HG02884 (cell line): ENCODE results near the gene NEU1.

ENCODE experiments used
- ATAC-seq: cut with Tn5 transposase; IDR thresholded peaks from one replicate; pipeline ENCODE4 v1.9.1; 2021; ENCODE audit warnings: mild to moderate bottlenecking, moderate library complexity; ENCODE audit not compliant: unreplicated experiment

NEU1 gene

GRCh38 chr6:31896856-31897611 is 34.4 kb upstream of the NEU1 start:
- ATAC-seq = no peak

DNA sequence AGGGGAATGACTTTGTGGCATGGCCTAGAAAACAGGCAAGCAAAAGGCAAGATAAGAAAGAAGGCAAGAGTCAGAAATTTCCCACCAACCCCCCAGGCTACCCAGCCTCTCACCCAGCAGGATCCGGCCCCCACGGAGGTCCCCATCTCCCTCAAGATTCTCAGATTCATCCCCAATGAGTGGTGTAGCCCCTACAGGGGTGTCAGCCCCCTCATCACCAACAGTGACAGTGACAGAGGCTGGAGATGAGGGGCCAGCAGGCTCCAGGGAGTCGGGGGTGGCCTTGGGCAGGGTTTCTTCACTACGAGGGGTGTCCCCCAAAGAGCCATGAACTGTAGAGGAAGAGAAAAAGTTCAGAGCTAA is 33.9 kb upstream of the NEU1 start:
- no peak for ATAC-seq

DNA sequence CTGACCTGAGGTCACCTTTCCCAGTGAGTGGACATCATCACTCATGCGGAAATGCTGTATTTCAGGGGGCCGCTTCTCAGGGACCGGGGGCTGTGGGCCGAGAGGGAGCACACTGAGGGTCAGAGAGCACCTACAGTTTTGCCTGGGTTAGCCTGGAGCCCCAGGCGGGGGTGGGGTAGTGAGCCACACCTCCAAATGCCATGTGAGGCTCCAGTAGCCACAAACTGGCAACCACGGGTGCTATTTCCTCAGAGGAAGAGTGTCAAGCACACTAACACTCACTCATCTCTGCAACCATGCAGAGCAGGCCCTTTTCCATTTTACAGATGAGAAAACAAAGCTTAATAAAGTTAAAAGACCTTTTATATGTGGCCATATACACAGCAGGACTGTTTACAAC is 30.2 kb upstream of the NEU1 start:
- no peak for ATAC-seq

GRCh38 chr6:31889331-31889972 is 26.8 kb upstream of the NEU1 start:
- ATAC-seq = no peak

DNA sequence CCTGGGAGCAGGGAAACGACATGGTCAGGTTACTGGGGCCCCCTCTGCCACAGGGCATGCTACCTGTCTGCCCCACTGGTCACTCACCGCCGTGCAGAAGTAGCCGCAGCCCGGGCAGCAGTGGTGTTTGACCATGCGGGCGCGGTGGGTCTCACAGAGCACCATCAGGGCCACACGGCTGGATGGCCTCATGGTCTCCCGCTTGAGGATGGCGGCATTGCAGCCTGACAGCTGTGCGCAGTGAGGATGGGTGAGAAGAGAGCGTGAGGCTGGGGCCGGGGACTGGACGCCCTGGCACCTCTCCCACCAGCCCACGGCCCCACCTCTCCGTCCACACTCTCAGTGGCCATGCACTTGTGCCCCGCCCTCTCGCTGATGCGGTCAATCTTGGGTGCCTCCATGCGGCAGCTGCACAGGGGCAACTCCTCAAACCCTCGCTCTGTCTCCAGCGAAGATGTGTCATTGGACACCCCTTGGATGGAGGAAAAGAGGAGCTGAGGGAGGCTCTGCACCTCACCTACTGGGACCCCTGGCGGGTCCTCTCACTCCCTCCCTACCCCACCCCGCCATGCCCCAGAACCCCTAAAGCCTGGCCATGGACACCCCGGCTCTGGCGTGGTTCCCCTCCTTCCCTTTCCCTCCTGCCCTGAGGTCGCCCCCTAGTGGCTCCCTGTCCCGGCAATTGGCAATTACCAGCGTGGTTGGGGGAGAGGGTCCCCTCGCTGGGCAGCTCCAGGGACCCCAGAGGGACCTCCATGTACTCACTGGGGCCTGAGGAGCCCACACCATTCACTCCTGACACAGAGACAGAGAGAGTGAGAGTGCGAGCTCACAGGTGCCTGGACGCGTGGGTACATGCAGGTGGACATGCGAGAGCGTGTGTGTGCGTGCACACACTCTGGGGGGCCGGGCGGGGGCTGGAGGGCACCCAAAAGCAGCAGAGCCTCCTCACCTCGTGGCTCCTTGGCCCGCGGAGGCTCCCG is 25.9 kb upstream of the NEU1 start:
- no peak for ATAC-seq

GRCh38 chr6:31887173-31888007 is 24.8 kb upstream of the NEU1 start:
- no peak for ATAC-seq

DNA sequence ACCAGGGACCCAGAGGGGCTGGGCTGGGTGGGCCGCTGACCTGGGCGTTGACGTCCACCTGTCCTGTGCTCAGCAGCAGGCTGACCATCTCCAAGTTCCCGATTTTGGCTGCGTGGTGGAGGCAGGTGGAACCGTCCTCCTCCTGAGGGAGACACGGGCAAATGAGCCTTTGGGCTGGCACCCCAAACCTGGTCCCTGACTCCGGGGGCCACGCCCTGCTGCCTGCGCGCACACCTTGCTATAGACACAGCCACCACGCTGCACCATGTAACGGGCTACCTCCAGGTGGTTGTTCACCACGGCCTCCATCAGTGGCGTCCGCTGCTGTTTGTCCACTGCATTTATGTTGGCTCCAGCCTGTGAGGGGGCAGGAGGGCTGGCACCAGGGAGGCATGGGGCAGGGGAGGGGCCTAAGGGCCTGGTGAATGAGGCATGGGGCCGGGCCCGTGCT is 23.9 kb upstream of the NEU1 start:
- no peak for ATAC-seq

GRCh38 chr6:31884528-31885035 is 22.0 kb upstream of the NEU1 start:
- no peak for ATAC-seq

DNA sequence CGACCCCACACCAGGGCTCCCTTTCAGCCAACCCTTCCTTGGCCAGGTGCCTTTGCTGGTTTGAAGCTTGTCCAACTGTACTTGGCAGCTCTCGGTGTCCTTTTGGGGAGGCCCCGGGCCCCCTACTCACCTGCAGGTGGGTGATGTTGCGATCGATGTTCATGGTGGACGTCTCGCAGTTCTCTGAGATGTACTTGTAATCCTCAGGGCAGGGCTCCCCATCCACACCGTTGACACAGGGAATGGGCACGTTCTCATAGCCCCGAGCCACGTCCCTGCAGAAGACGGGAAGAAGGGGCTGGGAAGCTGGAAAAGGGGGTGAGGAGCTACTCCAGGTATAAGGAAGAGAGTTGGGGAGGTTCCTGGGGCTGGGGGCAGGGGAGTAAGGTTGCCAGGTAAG is 21.1 kb upstream of the NEU1 start:
- no peak for ATAC-seq

DNA sequence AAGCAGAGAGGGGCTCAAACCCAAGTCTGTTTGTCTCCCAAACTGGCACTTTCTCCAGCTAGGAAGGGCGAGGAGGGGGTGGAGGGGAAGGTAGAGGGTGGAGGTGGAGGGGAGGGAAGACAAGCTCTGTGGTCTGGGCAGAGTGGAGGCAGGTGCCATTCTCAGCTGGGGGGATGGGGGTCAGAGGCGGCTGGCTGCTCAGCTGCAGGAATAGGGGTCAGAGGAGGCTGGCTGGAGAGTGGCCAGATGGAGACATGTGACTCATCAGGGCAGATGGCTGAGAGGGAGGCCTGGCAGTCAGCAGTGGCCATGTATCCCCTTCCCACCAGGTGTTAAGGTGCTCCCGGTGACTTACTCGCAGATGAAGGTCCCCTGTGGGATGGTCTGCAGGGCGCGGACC is 19.7 kb upstream of the NEU1 start:
- ATAC-seq = no peak

DNA sequence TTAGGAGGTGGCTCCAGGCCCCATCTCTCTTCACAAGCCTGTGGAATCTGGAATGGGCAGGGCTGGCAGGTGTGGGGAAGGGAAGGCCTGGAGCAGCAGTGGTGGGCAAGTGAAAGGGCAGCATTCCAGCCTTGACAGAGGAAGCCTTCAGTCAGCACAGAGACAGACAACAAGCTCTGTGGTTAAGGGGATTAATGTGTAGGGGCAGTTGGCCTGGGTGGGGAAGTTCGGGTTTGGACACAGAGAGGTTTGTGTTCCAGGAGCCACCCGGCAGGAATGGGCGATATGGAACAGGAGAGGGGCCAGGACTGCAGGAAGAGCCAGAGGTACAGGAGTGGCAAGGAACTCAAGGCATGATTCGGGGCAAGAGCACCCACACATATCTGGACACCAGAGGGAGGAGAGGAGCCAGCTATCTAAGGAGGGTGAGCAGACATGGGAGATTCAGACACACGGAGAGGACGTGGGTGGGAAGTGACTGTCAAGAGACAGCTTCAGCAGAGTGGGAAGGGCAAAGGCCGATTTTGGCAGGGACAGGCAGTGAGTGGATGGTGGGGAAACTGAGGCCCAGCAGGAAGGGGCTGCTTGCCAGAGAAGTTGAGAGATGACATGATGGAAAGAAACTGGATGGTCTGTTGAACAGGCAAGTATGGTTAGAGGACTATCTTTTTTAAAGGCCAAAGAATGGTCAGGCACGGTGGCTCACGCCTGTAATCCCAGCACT is 18.7 kb upstream of the NEU1 start:
- no peak for ATAC-seq

DNA sequence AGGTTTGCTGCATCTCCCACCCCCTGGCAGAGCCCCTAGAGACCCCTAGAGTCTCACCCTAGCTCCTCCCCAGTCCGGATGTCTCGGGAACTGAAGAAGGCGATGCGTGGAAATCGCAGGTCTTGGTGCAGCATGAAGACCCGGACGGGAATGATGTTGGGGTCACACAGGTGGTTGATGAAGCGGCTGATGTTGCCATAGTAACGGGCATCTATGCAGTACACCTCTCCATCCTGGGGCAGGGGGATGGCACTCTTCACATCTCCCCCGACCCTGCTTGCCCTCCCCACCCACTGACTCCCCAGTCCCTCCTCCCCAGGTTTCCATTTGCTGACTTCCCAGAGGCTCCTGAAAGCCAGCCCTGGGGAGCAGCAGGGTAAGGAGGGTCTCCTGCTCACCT is 18.0 kb upstream of the NEU1 start:
- no peak for ATAC-seq

GRCh38 chr6:31879901-31880300 is 17.3 kb upstream of the NEU1 start:
- ATAC-seq = no peak

GRCh38 chr6:31879143-31879542 is 16.5 kb upstream of the NEU1 start:
- no peak for ATAC-seq

DNA sequence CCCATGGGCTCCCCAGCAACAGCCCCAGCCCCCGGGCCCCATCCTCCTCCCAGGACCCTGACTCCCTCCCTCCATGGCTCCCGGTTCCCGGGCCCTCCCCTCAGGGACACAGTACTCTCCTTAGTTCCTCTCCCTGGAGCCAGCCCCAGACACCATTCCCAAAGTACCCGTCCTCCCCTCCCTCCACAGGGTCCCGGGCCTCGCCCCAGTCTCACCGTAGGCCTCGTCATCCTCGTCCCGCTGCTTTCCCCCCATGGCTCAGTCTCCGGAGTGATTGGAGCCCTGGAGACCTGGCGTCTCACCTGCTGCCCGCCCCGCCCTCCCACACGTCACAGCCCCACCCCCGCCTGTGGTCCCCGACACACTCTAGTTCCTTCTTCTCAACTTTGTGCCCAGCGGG is 16.1 kb upstream of the NEU1 start, which contains the start of gene SLC44A4:
SLC44A4 (minus strand) TSS at position 272 of the 400 bp plus-strand sequence; CDS start at position 255, 17 bp downstream.
- ATAC-seq = no peak

DNA sequence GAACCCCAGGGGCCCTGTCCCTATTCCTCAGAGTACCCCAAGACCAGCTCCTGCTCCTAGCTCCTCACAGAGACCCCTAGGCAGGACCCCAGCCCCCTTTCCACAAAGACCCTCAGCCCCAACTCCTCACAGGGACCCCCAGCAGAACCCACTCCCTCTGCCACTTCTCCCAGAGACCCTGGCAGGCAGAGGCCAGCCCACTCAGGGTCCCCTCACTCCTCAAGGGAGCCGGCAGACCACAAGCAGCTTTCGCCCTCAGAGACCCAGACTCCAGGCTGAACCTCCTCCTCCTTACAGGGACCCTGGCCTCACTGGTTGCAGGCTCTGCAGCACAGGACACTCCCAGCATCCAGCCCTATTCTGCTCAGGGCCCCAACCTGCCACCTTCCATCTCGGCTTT is 15.6 kb upstream of the NEU1 start:
- no peak for ATAC-seq

DNA sequence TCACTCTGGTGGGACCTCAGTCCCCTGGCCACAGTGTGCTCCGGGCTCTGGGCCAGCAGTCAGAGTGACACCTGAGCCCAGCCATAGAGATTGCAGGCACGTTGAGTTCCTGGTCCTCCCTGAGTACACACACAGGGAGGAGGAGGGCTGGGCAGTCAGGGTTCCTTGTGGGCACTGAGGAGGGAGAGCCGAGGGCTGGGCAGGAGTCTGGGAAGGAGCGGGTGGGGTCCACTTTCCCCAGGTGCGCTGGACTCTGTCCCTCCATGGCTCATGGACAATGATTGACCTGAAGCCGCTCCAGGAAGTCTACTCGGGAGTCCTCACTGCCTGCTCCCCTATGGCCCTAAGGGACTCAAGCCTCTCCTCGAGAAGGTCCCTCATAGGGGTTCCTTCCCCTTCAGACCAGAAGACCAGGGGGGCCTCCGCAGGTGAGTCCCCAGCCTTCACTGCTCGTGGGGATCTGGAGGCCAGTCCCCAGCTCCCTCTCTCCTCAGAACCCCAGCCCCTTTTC is 15.1 kb upstream of the NEU1 start:
- no peak for ATAC-seq

DNA sequence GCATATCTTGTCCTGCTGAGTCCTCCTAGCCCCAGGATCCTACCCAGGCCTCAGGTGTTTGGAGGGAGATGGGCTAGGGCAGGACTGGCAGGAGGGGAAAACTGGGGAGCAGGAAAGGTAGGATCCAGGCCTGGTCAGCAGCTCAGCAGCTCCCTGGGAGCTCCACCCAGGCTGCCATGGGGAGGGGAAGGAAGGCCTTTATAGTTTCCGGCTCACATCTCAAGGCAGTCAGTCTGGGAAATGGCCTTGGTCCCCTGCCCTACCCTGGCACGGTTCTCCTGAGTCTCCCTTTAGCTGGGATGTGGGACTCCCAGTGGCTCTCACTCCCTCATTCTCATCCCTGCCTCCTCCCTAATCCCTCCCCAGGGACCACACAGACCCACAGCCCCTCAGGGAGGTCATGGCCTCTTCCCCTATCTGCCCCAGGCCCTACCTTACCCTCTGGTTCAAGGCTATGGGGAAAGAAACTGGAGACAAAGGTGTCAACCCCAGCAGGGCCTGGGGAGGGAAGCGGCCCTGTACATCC is 14.6 kb upstream of the NEU1 start:
- no peak for ATAC-seq

GRCh38 chr6:31876357-31876756 is 13.7 kb upstream of the NEU1 start:
- ATAC-seq = no peak
